ENCODE data around the gene SZRD1. TPM values are rescaled to one million over a fixed set of nuclear protein-coding genes. Genes with fewer than 3 reads are reported as not detected.

The SZRD1 gene
- total and polyA plus RNA-seq, 9 of the 15 experiments (the other 6 are each of a cell fraction or from before 2014, with no cell fraction given), result 3.9 to 149 (median 82.5) TPM

- TF ChIP-seq, protein P1, sequence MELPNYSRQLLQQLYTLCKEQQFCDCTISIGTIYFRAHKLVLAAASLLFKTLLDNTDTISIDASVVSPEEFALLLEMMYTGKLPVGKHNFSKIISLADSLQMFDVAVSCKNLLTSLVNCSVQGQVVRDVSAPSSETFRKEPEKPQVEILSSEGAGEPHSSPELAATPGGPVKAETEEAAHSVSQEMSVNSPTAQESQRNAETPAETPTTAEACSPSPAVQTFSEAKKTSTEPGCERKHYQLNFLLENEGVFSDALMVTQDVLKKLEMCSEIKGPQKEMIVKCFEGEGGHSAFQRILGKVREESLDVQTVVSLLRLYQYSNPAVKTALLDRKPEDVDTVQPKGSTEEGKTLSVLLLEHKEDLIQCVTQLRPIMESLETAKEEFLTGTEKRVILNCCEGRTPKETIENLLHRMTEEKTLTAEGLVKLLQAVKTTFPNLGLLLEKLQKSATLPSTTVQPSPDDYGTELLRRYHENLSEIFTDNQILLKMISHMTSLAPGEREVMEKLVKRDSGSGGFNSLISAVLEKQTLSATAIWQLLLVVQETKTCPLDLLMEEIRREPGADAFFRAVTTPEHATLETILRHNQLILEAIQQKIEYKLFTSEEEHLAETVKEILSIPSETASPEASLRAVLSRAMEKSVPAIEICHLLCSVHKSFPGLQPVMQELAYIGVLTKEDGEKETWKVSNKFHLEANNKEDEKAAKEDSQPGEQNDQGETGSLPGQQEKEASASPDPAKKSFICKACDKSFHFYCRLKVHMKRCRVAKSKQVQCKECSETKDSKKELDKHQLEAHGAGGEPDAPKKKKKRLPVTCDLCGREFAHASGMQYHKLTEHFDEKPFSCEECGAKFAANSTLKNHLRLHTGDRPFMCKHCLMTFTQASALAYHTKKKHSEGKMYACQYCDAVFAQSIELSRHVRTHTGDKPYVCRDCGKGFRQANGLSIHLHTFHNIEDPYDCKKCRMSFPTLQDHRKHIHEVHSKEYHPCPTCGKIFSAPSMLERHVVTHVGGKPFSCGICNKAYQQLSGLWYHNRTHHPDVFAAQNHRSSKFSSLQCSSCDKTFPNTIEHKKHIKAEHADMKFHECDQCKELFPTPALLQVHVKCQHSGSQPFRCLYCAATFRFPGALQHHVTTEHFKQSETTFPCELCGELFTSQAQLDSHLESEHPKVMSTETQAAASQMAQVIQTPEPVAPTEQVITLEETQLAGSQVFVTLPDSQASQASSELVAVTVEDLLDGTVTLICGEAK (IDR thresholded peaks at IDR 0.05), result peak; percentile 96
- TF ChIP-seq, protein P1 (CRISPR knock-in tag; IDR thresholded peaks at IDR 0.05), result no peak
- TF ChIP-seq DEAF1 (CRISPR knock-in tag; IDR thresholded peaks at IDR 0.05) (no peak), DDX20 (tag; IDR thresholded peaks at IDR 0.05; ENCODE audit: low read depth) (0 out of 2 replicates have a peak, but pooled peaks have one; percentile 22), OTX1 (CRISPR knock-in tag; IDR thresholded peaks at IDR 0.05) (no peak), HSF4 (CRISPR knock-in tag; IDR thresholded peaks at IDR 0.05; ENCODE audit: borderline replicate concordance) (no peak), TCF3 (CRISPR knock-in tag; IDR thresholded peaks at IDR 0.05) (no peak; the same call in 1 of the 2 replicates), ZNF695 (CRISPR knock-in tag; IDR thresholded peaks at IDR 0.05) (no peak), ZNF512 (tag; IDR thresholded peaks at IDR 0.05) (no peak), PCBP2 (IDR thresholded peaks at IDR 0.05; ENCODE audit: low read depth, low read length, poor library complexity, severe bottlenecking) (no peak), ZNF165 (CRISPR knock-in tag; IDR thresholded peaks at IDR 0.05; ENCODE audit: borderline replicate concordance) (no peak), ARNT (IDR thresholded peaks at IDR 0.05) (peak in 1 of 2 experiments; percentile 82; a peak in 2 of 4 replicates), GATAD2B (IDR thresholded peaks at IDR 0.05; ENCODE audit: borderline replicate concordance) (no peak; the same call in 1 of the 2 replicates)
- TF ChIP-seq, protein P2, sequence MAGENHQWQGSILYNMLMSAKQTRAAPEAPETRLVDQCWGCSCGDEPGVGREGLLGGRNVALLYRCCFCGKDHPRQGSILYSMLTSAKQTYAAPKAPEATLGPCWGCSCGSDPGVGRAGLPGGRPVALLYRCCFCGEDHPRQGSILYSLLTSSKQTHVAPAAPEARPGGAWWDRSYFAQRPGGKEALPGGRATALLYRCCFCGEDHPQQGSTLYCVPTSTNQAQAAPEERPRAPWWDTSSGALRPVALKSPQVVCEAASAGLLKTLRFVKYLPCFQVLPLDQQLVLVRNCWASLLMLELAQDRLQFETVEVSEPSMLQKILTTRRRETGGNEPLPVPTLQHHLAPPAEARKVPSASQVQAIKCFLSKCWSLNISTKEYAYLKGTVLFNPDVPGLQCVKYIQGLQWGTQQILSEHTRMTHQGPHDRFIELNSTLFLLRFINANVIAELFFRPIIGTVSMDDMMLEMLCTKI (IDR thresholded peaks at IDR 0.05; ENCODE audit: partially characterized antibody), result no peak
These were observed at the start of gene SZRD1 (continued) for GRCh38 chr1:16366722-16367257.
